BE2C (cell line): ENCODE results near the gene AAK1.
A peak's percentile ranks its signal among the peaks of the same experiment; 100 is the strongest.

ENCODE experiments used
- DNase-seq: peaks from one replicate; pipeline ENCODE4 v3.0.0-alpha.2; 2020
- H3K27me3 ChIP-seq: fragments of 250-450 bp; sonication (Bioruptor Pico); 2 replicates; pipeline ENCODE4 v1.5.1; 2020; ENCODE audit warnings: mild to moderate bottlenecking
- H3K36me3 ChIP-seq: fragments of 250-450 bp; sonication (Bioruptor Pico); 2 replicates; pipeline ENCODE4 v1.5.1; 2020; ENCODE audit warnings: mild to moderate bottlenecking
- H3K4me1 ChIP-seq: fragments of 250-450 bp; sonication (Bioruptor Pico); 2 replicates; pipeline ENCODE4 v1.5.1; 2020
- H3K4me3 ChIP-seq: 2 replicates; pipeline ENCODE4 v1.5.1; 2011; ENCODE audit warnings: low read depth, low read length
- H3K9me3 ChIP-seq: fragments of 250-450 bp; sonication (Bioruptor Pico); 2 replicates; pipeline ENCODE4 v1.5.1; 2020
- CTCF ChIP-seq: IDR thresholded peaks from 2 replicates; pipeline ENCODE4 v1.5.1; 2012; ENCODE audit warnings: mild to moderate bottlenecking, low read depth, low read length

The AAK1 gene

DNA sequence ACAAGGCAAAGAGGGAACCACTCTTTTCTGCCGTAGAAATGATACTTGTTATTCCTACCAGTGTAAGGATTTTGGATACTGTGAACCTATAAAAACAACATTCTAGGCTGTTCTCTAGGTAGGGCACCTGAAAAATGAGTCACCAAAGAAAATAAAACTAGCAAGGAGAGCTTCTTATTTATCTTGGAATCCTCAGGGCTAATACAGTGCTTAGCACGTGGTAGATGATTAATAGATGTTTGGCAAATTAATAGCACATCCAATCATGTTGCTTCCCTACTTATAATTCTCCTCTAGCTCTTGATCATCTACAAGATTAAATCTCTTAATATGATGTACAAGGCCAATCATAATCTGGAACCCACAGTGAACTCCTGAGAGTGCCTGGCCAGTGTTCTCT is 73.1 kb downstream of the AAK1 start:
- no peaks in the 10 kb centered on the region for H3K27me3 ChIP-seq
- no peak overlapping the region for H3K4me3 ChIP-seq
- H3K36me3 ChIP-seq = no peaks in the 10 kb centered on the region
- TF ChIP-seq CTCF = no peak
- H3K4me1 ChIP-seq = no peaks in the 10 kb centered on the region
- DNase-seq = no peak
- H3K9me3 ChIP-seq = no peaks in the 10 kb centered on the region

DNA sequence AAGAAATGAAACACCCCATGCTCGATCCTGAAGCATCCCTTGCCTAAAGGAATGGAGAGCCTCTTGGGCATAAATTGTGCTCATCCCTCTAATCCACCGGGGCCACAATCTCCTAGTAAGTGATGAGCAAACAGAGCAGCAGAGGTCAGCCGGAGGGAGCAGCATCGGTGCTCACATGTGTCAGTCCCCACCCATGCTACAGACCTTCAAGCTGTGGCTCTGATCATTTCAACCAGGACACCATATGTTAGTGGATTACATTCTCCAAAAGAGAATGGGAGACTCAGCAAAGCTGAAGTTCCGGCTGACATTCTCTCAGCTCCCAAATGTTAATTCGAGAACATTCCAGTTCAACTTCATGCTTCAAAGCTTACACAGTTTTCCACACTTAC is 75.6 kb downstream of the AAK1 start:
- H3K27me3 ChIP-seq = no peaks in the 10 kb centered on the region
- no peaks in the 10 kb centered on the region for H3K4me1 ChIP-seq
- H3K9me3 ChIP-seq = no peaks in the 10 kb centered on the region
- TF ChIP-seq CTCF = no peak
- H3K36me3 ChIP-seq = no peaks in the 10 kb centered on the region
- DNase-seq = no peak
- H3K4me3 ChIP-seq = no peak overlapping the region

DNA sequence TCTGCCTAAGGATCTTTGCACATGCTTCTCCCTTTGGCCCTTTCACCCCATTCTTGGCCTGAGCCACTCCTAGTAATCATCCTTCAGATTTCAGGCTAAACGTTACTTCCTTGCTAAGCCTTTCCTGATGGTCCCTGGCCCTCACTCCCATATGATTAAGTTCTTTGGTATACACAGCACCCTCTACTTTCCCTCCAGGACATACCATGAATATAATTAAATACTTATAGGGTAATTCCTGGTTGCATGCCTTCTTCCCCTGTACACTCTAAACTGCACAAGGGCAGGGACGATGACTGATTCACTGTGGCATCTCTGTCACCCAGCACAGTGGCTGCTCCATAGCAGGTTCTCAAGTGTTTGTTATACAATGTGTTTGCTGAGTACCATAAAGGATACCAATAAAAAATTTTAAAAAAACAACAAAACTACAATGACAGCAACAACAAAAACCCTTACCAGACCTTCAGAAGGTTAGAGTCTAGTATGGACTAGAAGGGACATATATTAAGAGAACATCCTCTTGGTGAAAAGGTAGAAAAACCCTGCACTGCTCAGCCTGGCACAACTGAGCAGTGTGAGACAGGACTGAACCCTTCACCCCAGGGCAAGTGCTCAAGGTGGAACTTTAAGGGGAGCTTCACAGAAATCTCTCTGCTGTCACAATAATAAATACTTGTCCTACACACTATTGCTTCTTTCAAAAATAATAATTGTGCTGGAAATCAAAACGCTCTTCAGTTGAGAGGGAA is 76.2 kb downstream of the AAK1 start:
- Histone ChIP-seq H3K36me3 (no peaks in the 10 kb centered on the region), H3K4me1 (no peaks in the 10 kb centered on the region), H3K4me3 (no peak overlapping the region), H3K9me3 (no peaks in the 10 kb centered on the region), H3K27me3 (no peaks in the 10 kb centered on the region)
- no peak for DNase-seq
- no peak for TF ChIP-seq CTCF

DNA sequence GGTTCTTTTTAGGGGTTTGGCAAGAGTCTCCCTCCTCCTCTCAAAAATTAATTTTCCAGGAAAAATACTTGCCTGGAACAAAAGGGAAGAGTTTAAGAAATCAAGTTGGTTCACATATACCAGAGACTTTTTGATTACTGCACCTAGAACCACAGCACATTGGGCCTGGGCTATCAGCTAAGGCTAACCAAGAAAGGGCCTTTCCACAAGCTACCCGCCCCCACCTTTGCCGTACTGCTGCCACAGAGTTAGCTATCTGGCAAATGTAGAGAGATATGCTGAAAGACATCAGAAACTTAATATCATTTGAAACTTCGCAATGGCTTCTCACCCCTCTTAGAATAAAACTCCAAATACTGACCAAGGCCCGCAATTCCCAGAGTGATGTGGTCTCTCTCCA is 76.9 kb downstream of the AAK1 start:
- no peaks in the 10 kb centered on the region for H3K9me3 ChIP-seq
- no peak for TF ChIP-seq CTCF
- H3K27me3 ChIP-seq = no peaks in the 10 kb centered on the region
- H3K4me3 ChIP-seq = no peak overlapping the region
- no peaks in the 10 kb centered on the region for H3K36me3 ChIP-seq
- no peaks in the 10 kb centered on the region for H3K4me1 ChIP-seq
- no peak for DNase-seq

DNA sequence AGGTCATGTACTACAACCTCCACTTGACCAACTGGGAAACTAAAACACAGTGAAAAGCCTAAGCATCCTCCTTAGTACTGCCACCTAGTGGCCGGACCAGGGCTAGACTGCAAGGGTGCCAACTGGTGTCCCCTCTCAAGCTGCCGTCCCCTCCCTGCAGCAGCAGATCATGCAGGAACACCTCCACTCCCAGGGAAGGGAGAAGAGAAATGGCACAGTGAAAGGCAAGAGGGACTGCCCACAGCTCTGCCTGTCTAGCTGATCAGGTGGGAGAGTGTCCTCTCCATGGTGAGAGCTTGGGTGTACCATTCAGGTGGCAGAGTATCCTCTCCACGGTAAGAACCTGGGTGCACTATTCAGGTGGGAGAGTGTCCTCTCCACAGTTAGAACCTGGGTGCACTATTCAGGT is 78.1 kb downstream of the AAK1 start:
- Histone ChIP-seq H3K4me1 (no peaks in the 10 kb centered on the region), H3K27me3 (no peaks in the 10 kb centered on the region), H3K9me3 (no peaks in the 10 kb centered on the region), H3K36me3 (no peaks in the 10 kb centered on the region), H3K4me3 (no peak overlapping the region)
- DNase-seq = peak; percentile 54
- TF ChIP-seq CTCF = peak; percentile 71

- H3K36me3 ChIP-seq = no peaks in the 10 kb centered on the region
- H3K4me1 ChIP-seq = no peaks in the 10 kb centered on the region
- no peak overlapping the region for H3K4me3 ChIP-seq
- no peak for DNase-seq
- TF ChIP-seq CTCF = no peak
- no peaks in the 10 kb centered on the region for H3K27me3 ChIP-seq
- H3K9me3 ChIP-seq = no peaks in the 10 kb centered on the region
These were observed 78.9 kb downstream of the AAK1 start for GRCh38 chr2:69564604-69565003.
